ENCODE measurements around the gene FANCC.

Gene FANCC

GRCh38 chr9:95086564-95086955, 230.9 kb downstream of the FANCC start:
- H3K9me3 ChIP-seq (ENCODE audit: insufficient read depth, low read length) = no peaks in the 10 kb centered on the region
- no peak overlapping the region for H3K9ac ChIP-seq (ENCODE audit: insufficient read length, low read depth)
- TF ChIP-seq YY1 (IDR thresholded peaks at IDR 0.05; ENCODE audit: insufficient read depth, insufficient read length) (no peak), SUZ12 (IDR thresholded peaks at IDR 0.05; ENCODE audit: extremely low read depth, insufficient read depth, insufficient read length) (no peak)
- H3K27me3 ChIP-seq (ENCODE audit: insufficient read depth, insufficient read length) = no peaks in the 10 kb centered on the region
- no peak overlapping the region for H3K4me3 ChIP-seq (ENCODE audit: insufficient read length, low read depth)
- H3K36me3 ChIP-seq (ENCODE audit: insufficient read depth, insufficient read length, low read length) = peaks cover 58% of the 10 kb centered on the region
- peaks cover 30% of the 10 kb centered on the region for H3K4me1 ChIP-seq (ENCODE audit: insufficient read depth, insufficient read length)
- DNase-seq (ENCODE audit: low read depth, low spot score) = no peak

- DNase-seq (ENCODE audit: low read depth, low spot score) = no peak
- Histone ChIP-seq H3K9me3 (ENCODE audit: insufficient read depth, low read length) (no peaks in the 10 kb centered on the region), H3K36me3 (ENCODE audit: insufficient read depth, insufficient read length, low read length) (peaks cover 64% of the 10 kb centered on the region), H3K4me3 (ENCODE audit: insufficient read length, low read depth) (no peak overlapping the region), H3K27me3 (ENCODE audit: insufficient read depth, insufficient read length) (no peaks in the 10 kb centered on the region), H3K9ac (ENCODE audit: insufficient read length, low read depth) (peak overlapping the region; percentile 53), H3K4me1 (ENCODE audit: insufficient read depth, insufficient read length) (peaks cover 25% of the 10 kb centered on the region)
- TF ChIP-seq SUZ12 (IDR thresholded peaks at IDR 0.05; ENCODE audit: extremely low read depth, insufficient read depth, insufficient read length) (no peak), YY1 (IDR thresholded peaks at IDR 0.05; ENCODE audit: insufficient read depth, insufficient read length) (no peak), ZNF274 (IDR thresholded peaks at IDR 0.05; ENCODE audit: low read depth, low read length) (no peak)
Observed at GRCh38 chr9:95085861-95086563, 231.5 kb downstream of the FANCC start.

GRCh38 chr9:95085036-95085770, 232.3 kb downstream of the FANCC start:
- Histone ChIP-seq H3K27me3 (ENCODE audit: insufficient read depth, insufficient read length) (no peaks in the 10 kb centered on the region), H3K36me3 (ENCODE audit: insufficient read depth, insufficient read length, low read length) (peaks cover 70% of the 10 kb centered on the region), H3K9ac (ENCODE audit: insufficient read length, low read depth) (no peak overlapping the region), H3K4me1 (ENCODE audit: insufficient read depth, insufficient read length) (peaks cover 21% of the 10 kb centered on the region), H3K9me3 (ENCODE audit: insufficient read depth, low read length) (no peaks in the 10 kb centered on the region), H3K4me3 (ENCODE audit: insufficient read length, low read depth) (no peak overlapping the region)
- no peak for TF ChIP-seq SUZ12 (IDR thresholded peaks at IDR 0.05; ENCODE audit: extremely low read depth, insufficient read depth, insufficient read length)
- no peak for TF ChIP-seq ZNF274 (IDR thresholded peaks at IDR 0.05; ENCODE audit: low read depth, low read length)
- TF ChIP-seq YY1 (IDR thresholded peaks at IDR 0.05; ENCODE audit: insufficient read depth, insufficient read length) = no peak
- DNase-seq (ENCODE audit: low read depth, low spot score) = no peak

GRCh38 chr9:95084254-95084934, 233.1 kb downstream of the FANCC start:
- Histone ChIP-seq H3K9me3 (ENCODE audit: insufficient read depth, low read length) (no peaks in the 10 kb centered on the region), H3K9ac (ENCODE audit: insufficient read length, low read depth) (no peak overlapping the region), H3K4me1 (ENCODE audit: insufficient read depth, insufficient read length) (peaks cover 19% of the 10 kb centered on the region), H3K36me3 (ENCODE audit: insufficient read depth, insufficient read length, low read length) (peaks cover 65% of the 10 kb centered on the region), H3K27me3 (ENCODE audit: insufficient read depth, insufficient read length) (no peaks in the 10 kb centered on the region), H3K4me3 (ENCODE audit: insufficient read length, low read depth) (no peak overlapping the region)
- DNase-seq (ENCODE audit: low read depth, low spot score) = no peak
- TF ChIP-seq YY1 (IDR thresholded peaks at IDR 0.05; ENCODE audit: insufficient read depth, insufficient read length) (no peak), SUZ12 (IDR thresholded peaks at IDR 0.05; ENCODE audit: extremely low read depth, insufficient read depth, insufficient read length) (no peak), ZNF274 (IDR thresholded peaks at IDR 0.05; ENCODE audit: low read depth, low read length) (no peak)

- H3K9me3 ChIP-seq (ENCODE audit: insufficient read depth, low read length) = no peaks in the 10 kb centered on the region
- no peak overlapping the region for H3K9ac ChIP-seq (ENCODE audit: insufficient read length, low read depth)
- peaks cover 61% of the 10 kb centered on the region for H3K36me3 ChIP-seq (ENCODE audit: insufficient read depth, insufficient read length, low read length)
- H3K27me3 ChIP-seq (ENCODE audit: insufficient read depth, insufficient read length) = no peaks in the 10 kb centered on the region
- H3K4me3 ChIP-seq (ENCODE audit: insufficient read length, low read depth) = no peak overlapping the region
- TF ChIP-seq ZNF274 (IDR thresholded peaks at IDR 0.05; ENCODE audit: low read depth, low read length) = no peak
- TF ChIP-seq YY1 (IDR thresholded peaks at IDR 0.05; ENCODE audit: insufficient read depth, insufficient read length) = no peak
- no peak for TF ChIP-seq SUZ12 (IDR thresholded peaks at IDR 0.05; ENCODE audit: extremely low read depth, insufficient read depth, insufficient read length)
- no peak for DNase-seq (ENCODE audit: low read depth, low spot score)
- H3K4me1 ChIP-seq (ENCODE audit: insufficient read depth, insufficient read length) = peaks cover 22% of the 10 kb centered on the region
Observed at GRCh38 chr9:95083086-95083768, 234.3 kb downstream of the FANCC start.

GRCh38 chr9:95082401-95083084, 235.0 kb downstream of the FANCC start:
- H3K9ac ChIP-seq (ENCODE audit: insufficient read length, low read depth) = no peak overlapping the region
- peaks cover 22% of the 10 kb centered on the region for H3K4me1 ChIP-seq (ENCODE audit: insufficient read depth, insufficient read length)
- no peaks in the 10 kb centered on the region for H3K9me3 ChIP-seq (ENCODE audit: insufficient read depth, low read length)
- no peak for DNase-seq (ENCODE audit: low read depth, low spot score)
- H3K36me3 ChIP-seq (ENCODE audit: insufficient read depth, insufficient read length, low read length) = peaks cover 57% of the 10 kb centered on the region
- H3K4me3 ChIP-seq (ENCODE audit: insufficient read length, low read depth) = no peak overlapping the region
- TF ChIP-seq SUZ12 (IDR thresholded peaks at IDR 0.05; ENCODE audit: extremely low read depth, insufficient read depth, insufficient read length) = no peak
- no peak for TF ChIP-seq ZNF274 (IDR thresholded peaks at IDR 0.05; ENCODE audit: low read depth, low read length)
- TF ChIP-seq YY1 (IDR thresholded peaks at IDR 0.05; ENCODE audit: insufficient read depth, insufficient read length) = no peak
- no peaks in the 10 kb centered on the region for H3K27me3 ChIP-seq (ENCODE audit: insufficient read depth, insufficient read length)
